ENCODE data around the gene CATSPERE.

DNA sequence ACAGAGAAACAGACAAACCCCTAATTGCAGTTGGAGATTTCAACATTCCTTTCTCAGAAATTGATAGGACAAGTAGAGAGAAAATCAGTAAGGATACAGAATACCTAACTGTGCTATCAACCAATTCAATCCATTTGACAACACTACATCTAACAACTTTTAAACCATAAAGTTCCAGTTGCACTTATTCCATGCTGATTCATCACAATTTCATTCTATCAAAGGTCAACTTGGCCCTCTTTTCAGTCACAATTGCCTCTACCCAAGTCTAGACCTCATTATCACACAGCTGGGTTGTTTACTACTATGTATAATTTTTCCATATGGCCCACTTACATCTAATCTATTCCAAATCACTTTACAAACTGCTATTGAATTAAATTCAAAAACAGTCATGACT, 172.1 kb downstream of the CATSPERE start:
- TF ChIP-seq, protein P1, sequence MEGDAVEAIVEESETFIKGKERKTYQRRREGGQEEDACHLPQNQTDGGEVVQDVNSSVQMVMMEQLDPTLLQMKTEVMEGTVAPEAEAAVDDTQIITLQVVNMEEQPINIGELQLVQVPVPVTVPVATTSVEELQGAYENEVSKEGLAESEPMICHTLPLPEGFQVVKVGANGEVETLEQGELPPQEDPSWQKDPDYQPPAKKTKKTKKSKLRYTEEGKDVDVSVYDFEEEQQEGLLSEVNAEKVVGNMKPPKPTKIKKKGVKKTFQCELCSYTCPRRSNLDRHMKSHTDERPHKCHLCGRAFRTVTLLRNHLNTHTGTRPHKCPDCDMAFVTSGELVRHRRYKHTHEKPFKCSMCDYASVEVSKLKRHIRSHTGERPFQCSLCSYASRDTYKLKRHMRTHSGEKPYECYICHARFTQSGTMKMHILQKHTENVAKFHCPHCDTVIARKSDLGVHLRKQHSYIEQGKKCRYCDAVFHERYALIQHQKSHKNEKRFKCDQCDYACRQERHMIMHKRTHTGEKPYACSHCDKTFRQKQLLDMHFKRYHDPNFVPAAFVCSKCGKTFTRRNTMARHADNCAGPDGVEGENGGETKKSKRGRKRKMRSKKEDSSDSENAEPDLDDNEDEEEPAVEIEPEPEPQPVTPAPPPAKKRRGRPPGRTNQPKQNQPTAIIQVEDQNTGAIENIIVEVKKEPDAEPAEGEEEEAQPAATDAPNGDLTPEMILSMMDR (IDR thresholded peaks at IDR 0.05 in 8 of 11, conservative IDR thresholded peaks at IDR 0.05 in 3 of 11) = no peak
- TF ChIP-seq POLR2AphosphoS5 (IDR thresholded peaks at IDR 0.05) (no peak), POLR2A (IDR thresholded peaks at IDR 0.05) (no peak)
